HCT116 (cell line): ENCODE data around the gene FOXL2NB. TPM values are rescaled to one million over a fixed set of nuclear protein-coding genes. Genes with fewer than 3 reads are reported as not detected.
A peak's percentile ranks its signal among the peaks of the same experiment; 100 is the strongest.

Experiments
- ATAC-seq: fragments of 200-7000 bp; cut with Tn5 transposase; 2 replicates; pipeline ENCODE4 v1.9.1; 2020; ENCODE audit warnings: mild to moderate bottlenecking, moderate library complexity
- BruUV-seq: library from RNA; stranded (reverse); fragments of 400-500 nt; replicated peaks from 2 replicates; lab custom pipeline; 2021; lab: Mats Ljungman, UMichigan
- CTCF ChIA-PET: fragments of 300-600 bp; sonication (Branson Sonifier 250); formaldehyde crosslinking; loops from one replicate; lab custom pipeline; 2021; ENCODE audit warnings: antibody characterized with exemption; lab: Charles Lee
- POLR2A ChIA-PET: fragments of 300-600, 350-600 bp; sonication (Branson Sonifier 250); formaldehyde crosslinking; loops from one replicate; lab custom pipeline; 2021; ENCODE audit warnings: antibody characterized with exemption; lab: Charles Lee
- RAD21 ChIA-PET, 2 experiments: fragments of 300-600 bp; sonication (Branson Sonifier 250); formaldehyde crosslinking; loops; one replicate each; lab custom pipeline; 2023; ENCODE audit warnings: low total read pairs in 2 of 2; ENCODE audit not compliant: uncharacterized antibody in 2 of 2, unreplicated experiment in 2 of 2, low non-redundant PET in 1 of 2; lab: Charles Lee
- DNase-seq: peaks from one replicate; pipeline ENCODE4 v3.0.0-alpha.2; 2010; ENCODE audit warnings: low read depth, low spot score
- H2AFZ ChIP-seq: fragments of 200-600 bp; shearing (Covaris generic), sonication (generic); 2 replicates; pipeline ENCODE4 v1.6.1; 2017; ENCODE audit warnings: low read depth, mixed run types, mixed read lengths, antibody characterized with exemption, low read length; ENCODE audit not compliant: poor library complexity, severe bottlenecking
- H3K27ac ChIP-seq: 2 replicates; pipeline ENCODE4 v1.5.1; 2012; ENCODE audit warnings: low read depth, low read length
- H3K27me3 ChIP-seq: fragments of 200-600 bp; sonication (generic); 2 replicates; pipeline ENCODE4 v1.6.1; 2016; ENCODE audit warnings: mixed run types, low read length, mixed read lengths; ENCODE audit not compliant: insufficient read depth
- H3K36me3 ChIP-seq, 2 experiments: fragments of 200-500 bp in 1 of 2; fragments of 200-600 bp in 1 of 2; sonication (Bioruptor generic) in 1 of 2; sonication (generic) in 1 of 2; 2 replicates each; pipeline versions ENCODE4 v1.5.1 to v1.6.1; 2014 to 2016; ENCODE audit warnings: low read length in 2 of 2, inconsistent platforms in 1 of 2, mixed read lengths in 1 of 2, mixed run types in 1 of 2; ENCODE audit not compliant: insufficient read depth in 2 of 2, control insufficient read depth in 1 of 2
- H3K4me1 ChIP-seq, 2 experiments: fragments of 200-600 bp in 1 of 2; sonication (generic) in 1 of 2; 2 replicates each; pipeline versions ENCODE4 v1.5.1 to v1.6.1; 2012 to 2017; ENCODE audit warnings: low read length in 2 of 2, inconsistent platforms in 1 of 2, mild to moderate bottlenecking in 1 of 2, mixed read lengths in 1 of 2, mixed run types in 1 of 2, moderate library complexity in 1 of 2; ENCODE audit not compliant: insufficient read depth in 2 of 2, control insufficient read depth in 1 of 2
- H3K4me2 ChIP-seq: fragments of 200-600 bp; sonication (generic); 2 replicates; pipeline ENCODE4 v1.6.1; 2017; ENCODE audit warnings: mixed run types, low read length, mixed read lengths
- H3K4me3 ChIP-seq, 2 experiments: fragments of 200-600 bp in 1 of 2; sonication (generic) in 1 of 2; replicated peaks in 1 of 2; 2 replicates each; pipeline ENCODE4 v1.5.1; 2011 to 2016; ENCODE audit warnings: low read length in 2 of 2, control low read depth in 1 of 2, low read depth in 1 of 2, mild to moderate bottlenecking in 1 of 2, mixed read lengths in 1 of 2, mixed run types in 1 of 2
- H3K79me2 ChIP-seq: fragments of 200-600 bp; sonication (generic); 2 replicates; pipeline ENCODE4 v1.6.1; 2017; ENCODE audit warnings: mild to moderate bottlenecking, mixed run types, low read length, moderate library complexity, mixed read lengths; ENCODE audit not compliant: insufficient read depth
- H3K9ac ChIP-seq: fragments of 200-600 bp; sonication (generic); 2 replicates; pipeline ENCODE4 v1.6.1; 2016; ENCODE audit warnings: low read length, mixed read lengths
- H3K9me2 ChIP-seq: fragments of 200-600 bp; sonication (generic), shearing (Covaris generic); 2 replicates; pipeline ENCODE4 v1.6.1; 2017; ENCODE audit warnings: mixed run types, mild to moderate bottlenecking, moderate library complexity; ENCODE audit not compliant: insufficient read depth
- H3K9me3 ChIP-seq, 2 experiments: fragments of 200-500 bp in 1 of 2; fragments of 200-600 bp in 1 of 2; sonication (Bioruptor generic) in 1 of 2; sonication (generic) in 1 of 2; 2 replicates each; pipeline ENCODE4 v1.6.1; 2014 to 2017; ENCODE audit warnings: low read length in 2 of 2, mixed read lengths in 2 of 2, inconsistent platforms in 1 of 2, low read depth in 1 of 2, mild to moderate bottlenecking in 1 of 2, mixed run types in 1 of 2, moderate library complexity in 1 of 2; ENCODE audit not compliant: control insufficient read depth in 1 of 2, insufficient read depth in 1 of 2
- H4K20me1 ChIP-seq: fragments of 200-600 bp; sonication (generic), shearing (Covaris generic); 2 replicates; pipeline ENCODE4 v1.6.1; 2017; ENCODE audit warnings: mixed run types, mild to moderate bottlenecking, moderate library complexity; ENCODE audit not compliant: insufficient read depth
- CBX3 ChIP-seq: IDR thresholded peaks from 2 replicates; pipeline ENCODE4 v1.6.1; 2012; ENCODE audit warnings: low read depth
- CEBPB ChIP-seq: IDR thresholded peaks from 2 replicates; pipeline ENCODE4 v1.6.1; 2012; ENCODE audit warnings: low read depth
- EGR1 ChIP-seq: IDR thresholded peaks from 2 replicates; pipeline ENCODE4 v1.6.1; 2012; ENCODE audit warnings: low read depth
- ELF1 ChIP-seq: IDR thresholded peaks from 2 replicates; pipeline ENCODE4 v1.6.1; 2012; ENCODE audit warnings: low read depth, borderline replicate concordance
- EZH2 ChIP-seq: fragments of 200-600 bp; sonication (generic); IDR thresholded peaks from 2 replicates; pipeline ENCODE4 v1.6.1; 2017; ENCODE audit warnings: antibody characterized with exemption, mixed run types
- EZH2phosphoT487 ChIP-seq: fragments of 200-600 bp; IDR thresholded peaks from 2 replicates; pipeline ENCODE4 v1.6.1; 2018; ENCODE audit warnings: antibody characterized with exemption, borderline replicate concordance
- FOSL1 ChIP-seq: IDR thresholded peaks from 2 replicates; pipeline ENCODE4 v1.6.1; 2012; ENCODE audit warnings: low read depth
- JUND ChIP-seq: IDR thresholded peaks from 2 replicates; pipeline ENCODE4 v1.6.1; 2012
- POLR2AphosphoS5 ChIP-seq: IDR thresholded peaks from 2 replicates; pipeline ENCODE4 v1.6.1; 2011; ENCODE audit warnings: mild to moderate bottlenecking, low read depth, low read length, moderate library complexity
- RAD21 ChIP-seq: IDR thresholded peaks from 2 replicates; pipeline ENCODE4 v1.6.1; 2012; ENCODE audit warnings: low read depth, mild to moderate bottlenecking
- SIN3A ChIP-seq: IDR thresholded peaks from 2 replicates; pipeline ENCODE4 v1.6.1; 2012; ENCODE audit warnings: low read depth
- SP1 ChIP-seq: IDR thresholded peaks from 2 replicates; pipeline ENCODE4 v1.6.1; 2012; ENCODE audit warnings: low read depth
- SRF ChIP-seq: IDR thresholded peaks from 2 replicates; pipeline ENCODE4 v1.6.1; 2012; ENCODE audit warnings: low read depth
- TCF7L2 ChIP-seq: IDR thresholded peaks from 2 replicates; pipeline ENCODE4 v1.7.0; 2011; ENCODE audit warnings: borderline replicate concordance, inconsistent platforms; ENCODE audit not compliant: insufficient read depth, insufficient read length; ENCODE audit errors: extremely low read depth
- YY1 ChIP-seq: IDR thresholded peaks from 2 replicates; pipeline ENCODE4 v1.6.1; 2011; ENCODE audit warnings: low read length, low read depth, moderate library complexity, mild to moderate bottlenecking; ENCODE audit not compliant: insufficient replicate concordance; ENCODE audit errors: extremely low read depth
- ZBTB33 ChIP-seq: IDR thresholded peaks from 2 replicates; pipeline ENCODE4 v1.6.1; 2011; ENCODE audit warnings: mild to moderate bottlenecking, low read length, moderate library complexity; ENCODE audit not compliant: insufficient replicate concordance; ENCODE audit errors: extremely low read depth
- ZFX ChIP-seq: fragments of 450-650 bp; IDR thresholded peaks from 2 replicates; pipeline ENCODE4 v1.6.1; 2017
- ZNF274 ChIP-seq: fragments of 200-500 bp; sonication (Bioruptor generic); IDR thresholded peaks from 2 replicates; pipeline ENCODE4 v1.6.1; 2014; ENCODE audit warnings: mild to moderate bottlenecking, low read depth, low read length, inconsistent platforms
- intact Hi-C: fragments of 100-400 bp; cut with micrococcal nuclease; formaldehyde crosslinking; loops from 2 replicates; pipeline ENCODE4 v1.10.0; 2022
- total RNA-seq: library from RNA; stranded (reverse); gene quantifications from one replicate; pipeline ENCODE4 v1.2.1, GENCODE V29; 2021; ENCODE audit not compliant: unreplicated experiment
- TF ChIP-seq, protein P1 (sequence below), 3 experiments: fragments of 200-600 bp in 1 of 3; sonication (generic) in 1 of 3; IDR thresholded peaks in 2 of 3; conservative IDR thresholded peaks in 1 of 3; 2 replicates each; pipeline ENCODE4 v1.5.1; 2012 to 2017; ENCODE audit warnings: low read depth in 2 of 3, low read length in 2 of 3, antibody characterized with exemption in 1 of 3, borderline replicate concordance in 1 of 3, control low read depth in 1 of 3, mild to moderate bottlenecking in 1 of 3, mixed read lengths in 1 of 3, mixed run types in 1 of 3, moderate library complexity in 1 of 3; ENCODE audit not compliant: insufficient read depth in 1 of 3

FOXL2NB gene
- total RNA-seq, 1 experiment from 2014 or later: 0.93 TPM

GRCh38 chr3:138915503-138916498 lies 31.2 kb upstream of the FOXL2NB start:
- POLR2A ChIA-PET: interaction anchor here (0.7 to 2.4 kb wide), 9 partner anchors 14 to 654 kb away, joined by 3 to 17 read pairs (median 3); partner anchors contain the start of gene CEP70
- Histone ChIP-seq H3K9me2 (no peaks in the 10 kb centered on the region), H3K9me3 (no peaks in the 10 kb centered on the region), H2AFZ (peak overlapping the region; percentile 91), H3K4me1 (peaks cover 13 to 15% of the 10 kb centered on the region in 2 experiments; a peak in 3 of 4 replicates), H3K4me3 (peak overlapping the region; percentile 71 to 73), H3K36me3 (no peaks in the 10 kb centered on the region), H3K4me2 (peak overlapping the region; percentile 98), H4K20me1 (no peaks in the 10 kb centered on the region), H3K79me2 (no peaks in the 10 kb centered on the region), H3K9ac (peak overlapping the region; percentile 69), H3K27ac (peak overlapping the region; percentile 85), H3K27me3 (no peaks in the 10 kb centered on the region)
- ATAC-seq (peak; percentile 87), DNase-seq (peak; percentile 61)
- CTCF ChIA-PET: interaction anchor here (0.6 to 3.8 kb wide), 73 partner anchors 9 to 737 kb away, joined by 3 to 165 read pairs (median 4); partner anchors contain the start of genes CEP70, FAIM, FOXL2 and FOXL2NB
- BruUV-seq: no TSS peak
- intact Hi-C loops: loop anchor here (1.0 to 5.0 kb wide), 7 partner anchors 53 to 728 kb away; partner anchors contain the start of genes ARMC8, CEP70, FAIM and PIK3CB
- RAD21 ChIA-PET: interaction anchor here (0.6 to 1.9 kb wide), 19 partner anchors 20 to 512 kb away, joined by 3 to 21 read pairs (median 4); partner anchors contain the start of gene CEP70 (in 2 of the 2)
- no peak for TF ChIP-seq JUND
- TF ChIP-seq SRF: no peak
- TF ChIP-seq EZH2phosphoT487: no peak
- TF ChIP-seq SP1: no peak
- TF ChIP-seq, protein P1, sequence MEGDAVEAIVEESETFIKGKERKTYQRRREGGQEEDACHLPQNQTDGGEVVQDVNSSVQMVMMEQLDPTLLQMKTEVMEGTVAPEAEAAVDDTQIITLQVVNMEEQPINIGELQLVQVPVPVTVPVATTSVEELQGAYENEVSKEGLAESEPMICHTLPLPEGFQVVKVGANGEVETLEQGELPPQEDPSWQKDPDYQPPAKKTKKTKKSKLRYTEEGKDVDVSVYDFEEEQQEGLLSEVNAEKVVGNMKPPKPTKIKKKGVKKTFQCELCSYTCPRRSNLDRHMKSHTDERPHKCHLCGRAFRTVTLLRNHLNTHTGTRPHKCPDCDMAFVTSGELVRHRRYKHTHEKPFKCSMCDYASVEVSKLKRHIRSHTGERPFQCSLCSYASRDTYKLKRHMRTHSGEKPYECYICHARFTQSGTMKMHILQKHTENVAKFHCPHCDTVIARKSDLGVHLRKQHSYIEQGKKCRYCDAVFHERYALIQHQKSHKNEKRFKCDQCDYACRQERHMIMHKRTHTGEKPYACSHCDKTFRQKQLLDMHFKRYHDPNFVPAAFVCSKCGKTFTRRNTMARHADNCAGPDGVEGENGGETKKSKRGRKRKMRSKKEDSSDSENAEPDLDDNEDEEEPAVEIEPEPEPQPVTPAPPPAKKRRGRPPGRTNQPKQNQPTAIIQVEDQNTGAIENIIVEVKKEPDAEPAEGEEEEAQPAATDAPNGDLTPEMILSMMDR (IDR thresholded peaks at IDR 0.05 in 2 of 3, conservative IDR thresholded peaks at IDR 0.05 in 1 of 3; ENCODE audit: borderline replicate concordance in 1 of 3, insufficient read depth in 1 of 3, low read depth in 2 of 3, low read length in 2 of 3): peak in 2 of 3 experiments; percentile 79 to 82; a peak in 4 of 6 replicates
- TF ChIP-seq FOSL1: no peak
- peak; percentile 50; the same call in 1 of the 2 replicates for TF ChIP-seq ZFX
- TF ChIP-seq CEBPB: no peak
- TF ChIP-seq POLR2AphosphoS5: peak; percentile 60; the same call in 1 of the 2 replicates
- TF ChIP-seq EGR1: no peak
- no peak for TF ChIP-seq EZH2
- no peak for TF ChIP-seq CBX3
- TF ChIP-seq TCF7L2: no peak
- no peak for TF ChIP-seq SIN3A
- no peak for TF ChIP-seq RAD21
- TF ChIP-seq YY1: peak; percentile 84
- no peak for TF ChIP-seq ZNF274
- no peak for TF ChIP-seq ZBTB33
- TF ChIP-seq ELF1: no peak
